Measurements from ENCODE around the gene SH2D1B. TPM values are rescaled to one million over a fixed set of nuclear protein-coding genes. Genes with fewer than 3 reads are reported as not detected.

The SH2D1B gene
- total and polyA plus RNA-seq, 9 of the 15 experiments (the other 6 are each of a cell fraction or from before 2014, with no cell fraction given): 5.6 to 19.6 (median 9.7) TPM

GRCh38 chr1:162361349-162361748 lies 50.6 kb downstream of the SH2D1B start:
- Histone ChIP-seq H3K9ac (ENCODE audit: insufficient read depth in 1 of 2, low read depth in 2 of 2, low read length in 2 of 2) (no peak overlapping the region), H3K79me2 (ENCODE audit: control insufficient read depth, insufficient read depth, low read length) (no peaks in the 10 kb centered on the region), H2AFZ (ENCODE audit: low read depth, low read length) (0 out of 2 replicates have a peak overlapping the region, but pooled peaks have one; percentile 11), H3K27me3 (ENCODE audit: control insufficient read depth in 2 of 2, insufficient read depth in 2 of 2, low read length in 2 of 2) (no peaks in the 10 kb centered on the region), H3K9me3 (replicated peaks; ENCODE audit: control insufficient read depth, insufficient read depth, low read depth, low read length) (no peaks in the 10 kb centered on the region), H3K9me1 (ENCODE audit: control insufficient read depth, insufficient read depth, low read length) (no peaks in the 10 kb centered on the region), H3K4me3 (no peak overlapping the region), H3K27ac (ENCODE audit: extremely low read depth, low read depth, low read length) (no peak overlapping the region), H3K36me3 (ENCODE audit: control insufficient read depth, insufficient read depth, low read length) (no peaks in the 10 kb centered on the region), H3K4me2 (ENCODE audit: insufficient read depth, low read length) (no peak overlapping the region), H3K4me1 (replicated peaks in 1 of 2; ENCODE audit: control insufficient read depth in 2 of 2, insufficient read depth in 2 of 2, low read length in 2 of 2) (peaks cover 3 to 14% of the 10 kb centered on the region in 2 experiments; a peak in 2 of 5 replicates), H4K20me1 (replicated peaks; ENCODE audit: control insufficient read depth, insufficient read depth, low read length) (no peaks in the 10 kb centered on the region)
- intact Hi-C loops (cut with micrococcal nuclease) (no loop called here), in situ Hi-C loops (cut with MboI) (no loop called here)
- ChIA-PET CTCF (ENCODE audit: low intra/inter-chr PET ratio) (interaction anchor here (0.9 kb wide), 1 partner anchor 439 kb away, joined by 3 read pairs; no protein-coding TSS in a partner anchor), POLR2A (no interaction called here)
- 57% methylated on average over 5 of the region's 5 CpGs for WGBS (ENCODE audit: insufficient coverage, low coverage, missing lambda C conversion rate)
- TF ChIP-seq MEIS2 (IDR thresholded peaks at IDR 0.05; ENCODE audit: partially characterized antibody) (no peak), MTF1 (CRISPR knock-in tag; IDR thresholded peaks at IDR 0.05; ENCODE audit: borderline replicate concordance) (no peak), TCF7L2 (IDR thresholded peaks at IDR 0.05; ENCODE audit: low read depth, low read length) (no peak), ATF6 (CRISPR knock-in tag; IDR thresholded peaks at IDR 0.05) (no peak), TAF15 (IDR thresholded peaks at IDR 0.05; ENCODE audit: low read depth, low read length) (no peak), TRIM24 (IDR thresholded peaks at IDR 0.05) (no peak), ZNF707 (CRISPR knock-in tag; conservative IDR thresholded peaks at IDR 0.05) (no peak), ZKSCAN3 (CRISPR knock-in tag; IDR thresholded peaks at IDR 0.05) (no peak), RBM22 (IDR thresholded peaks at IDR 0.05; ENCODE audit: low read depth, low read length, poor library complexity, severe bottlenecking) (no peak), COPS2 (conservative IDR thresholded peaks at IDR 0.05) (no peak), FOXA3 (CRISPR knock-in tag; conservative IDR thresholded peaks at IDR 0.05 in 1 of 2, IDR thresholded peaks at IDR 0.05 in 1 of 2) (no peak), ZNF589 (CRISPR knock-in tag; IDR thresholded peaks at IDR 0.05; ENCODE audit: low read depth) (no peak), ARNT (IDR thresholded peaks at IDR 0.05) (no peak), ZZZ3 (IDR thresholded peaks at IDR 0.05) (no peak), IFI16 (CRISPR knock-in tag; IDR thresholded peaks at IDR 0.05) (no peak), ZNF282 (CRISPR knock-in tag; IDR thresholded peaks at IDR 0.05) (no peak)
- TF ChIP-seq, protein P1, sequence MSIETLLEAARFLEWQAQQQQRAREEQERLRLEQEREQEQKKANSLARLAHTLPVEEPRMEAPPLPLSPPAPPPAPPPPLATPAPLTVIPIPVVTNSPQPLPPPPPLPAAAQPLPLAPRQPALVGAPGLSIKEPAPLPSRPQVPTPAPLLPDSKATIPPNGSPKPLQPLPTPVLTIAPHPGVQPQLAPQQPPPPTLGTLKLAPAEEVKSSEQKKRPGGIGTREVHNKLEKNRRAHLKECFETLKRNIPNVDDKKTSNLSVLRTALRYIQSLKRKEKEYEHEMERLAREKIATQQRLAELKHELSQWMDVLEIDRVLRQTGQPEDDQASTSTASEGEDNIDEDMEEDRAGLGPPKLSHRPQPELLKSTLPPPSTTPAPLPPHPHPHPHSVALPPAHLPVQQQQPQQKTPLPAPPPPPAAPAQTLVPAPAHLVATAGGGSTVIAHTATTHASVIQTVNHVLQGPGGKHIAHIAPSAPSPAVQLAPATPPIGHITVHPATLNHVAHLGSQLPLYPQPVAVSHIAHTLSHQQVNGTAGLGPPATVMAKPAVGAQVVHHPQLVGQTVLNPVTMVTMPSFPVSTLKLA (conservative IDR thresholded peaks at IDR 0.05): no peak
- TF ChIP-seq, protein P2, sequence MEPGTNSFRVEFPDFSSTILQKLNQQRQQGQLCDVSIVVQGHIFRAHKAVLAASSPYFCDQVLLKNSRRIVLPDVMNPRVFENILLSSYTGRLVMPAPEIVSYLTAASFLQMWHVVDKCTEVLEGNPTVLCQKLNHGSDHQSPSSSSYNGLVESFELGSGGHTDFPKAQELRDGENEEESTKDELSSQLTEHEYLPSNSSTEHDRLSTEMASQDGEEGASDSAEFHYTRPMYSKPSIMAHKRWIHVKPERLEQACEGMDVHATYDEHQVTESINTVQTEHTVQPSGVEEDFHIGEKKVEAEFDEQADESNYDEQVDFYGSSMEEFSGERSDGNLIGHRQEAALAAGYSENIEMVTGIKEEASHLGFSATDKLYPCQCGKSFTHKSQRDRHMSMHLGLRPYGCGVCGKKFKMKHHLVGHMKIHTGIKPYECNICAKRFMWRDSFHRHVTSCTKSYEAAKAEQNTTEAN (CRISPR knock-in tag; IDR thresholded peaks at IDR 0.05): no peak
- BruUV-seq (replicated peaks): no TSS peak
- DNase-seq (ENCODE audit: extremely low read depth in 1 of 4, low spot score in 3 of 4): no peak
- no peak for FAIRE-seq
- no peak for ATAC-seq
